H1 (cell line): ENCODE results near the gene MBLAC1. TPM values are rescaled to one million over a fixed set of nuclear protein-coding genes. Genes with fewer than 3 reads are reported as not detected.

ENCODE experiments used
- ATF2 ChIP-seq: IDR thresholded peaks from 2 replicates; pipeline ENCODE4 v1.6.1; 2012; ENCODE audit warnings: low read length, inconsistent platforms
- CEBPB ChIP-seq: IDR thresholded peaks from 2 replicates; pipeline ENCODE4 v1.6.1; 2012; ENCODE audit warnings: low read depth, low read length
- CHD1 ChIP-seq: IDR thresholded peaks from 2 replicates; pipeline ENCODE4 v1.6.1; 2012; ENCODE audit warnings: low read depth, low read length, improper control_type of control experiment
- CHD2 ChIP-seq: IDR thresholded peaks from 2 replicates; pipeline ENCODE4 v1.6.1; 2012; ENCODE audit warnings: low read length, improper control_type of control experiment
- CTBP2 ChIP-seq: IDR thresholded peaks from 2 replicates; pipeline ENCODE4 v1.7.0; 2011; ENCODE audit warnings: borderline replicate concordance, mild to moderate bottlenecking, moderate library complexity, mixed read lengths, low read length; ENCODE audit not compliant: insufficient read depth, insufficient read length
- EP300 ChIP-seq, 2 experiments: IDR thresholded peaks; 1 replicate in 1 of 2; 2 replicates in 1 of 2; pipeline ENCODE4 v1.6.1; 2011 to 2012; ENCODE audit warnings: low read depth in 2 of 2, low read length in 2 of 2, mild to moderate bottlenecking in 2 of 2, borderline replicate concordance in 1 of 2, inconsistent platforms in 1 of 2, moderate library complexity in 1 of 2
- EZH2 ChIP-seq: fragments of 200-600 bp; sonication (generic); IDR thresholded peaks from 2 replicates; pipeline ENCODE4 v1.7.1; 2012; ENCODE audit warnings: low read depth, mild to moderate bottlenecking, moderate library complexity, low read length, inconsistent platforms; ENCODE audit not compliant: severe bottlenecking
- GABPA ChIP-seq: IDR thresholded peaks from 2 replicates; pipeline ENCODE4 v1.6.1; 2011; ENCODE audit warnings: mild to moderate bottlenecking, low read length, moderate library complexity, borderline replicate concordance; ENCODE audit not compliant: insufficient read depth
- HDAC2 ChIP-seq, 2 experiments: fragments of 300-600 bp in 1 of 2; sonication (generic) in 1 of 2; IDR thresholded peaks; 2 replicates each; pipeline ENCODE4 v1.6.1; 2011 to 2012; ENCODE audit warnings: low read depth in 2 of 2, low read length in 2 of 2, mild to moderate bottlenecking in 2 of 2, moderate library complexity in 2 of 2, borderline replicate concordance in 1 of 2, inconsistent platforms in 1 of 2
- JUND ChIP-seq: IDR thresholded peaks from 2 replicates; pipeline ENCODE4 v1.6.1; 2011; ENCODE audit warnings: mild to moderate bottlenecking, improper control_type of control experiment, low read length
- MAX ChIP-seq: IDR thresholded peaks from 2 replicates; pipeline ENCODE4 v1.6.1; 2012; ENCODE audit warnings: inconsistent platforms
- NANOG ChIP-seq: IDR thresholded peaks from 2 replicates; pipeline ENCODE4 v1.6.1; 2011; ENCODE audit warnings: low read length, low read depth, mild to moderate bottlenecking, inconsistent platforms; ENCODE audit not compliant: insufficient read depth, poor library complexity, severe bottlenecking
- NRF1 ChIP-seq: IDR thresholded peaks from 2 replicates; pipeline ENCODE4 v1.6.1; 2011; ENCODE audit warnings: mild to moderate bottlenecking, low read depth, low read length, improper control_type of control experiment
- POLR2A ChIP-seq, 2 experiments: IDR thresholded peaks; 1 replicate in 1 of 2; 2 replicates in 1 of 2; pipeline ENCODE4 v1.6.1; 2011; ENCODE audit warnings: low read depth in 2 of 2, low read length in 2 of 2, mild to moderate bottlenecking in 2 of 2; ENCODE audit errors: control extremely low read depth in 1 of 2
- POLR2AphosphoS5 ChIP-seq: IDR thresholded peaks from 2 replicates; pipeline ENCODE4 v1.6.1; 2011; ENCODE audit warnings: low read depth, low read length
- POU5F1 ChIP-seq: IDR thresholded peaks from 2 replicates; pipeline ENCODE4 v1.6.1; 2011; ENCODE audit warnings: low read depth, mild to moderate bottlenecking, low read length, moderate library complexity
- SAP30 ChIP-seq: fragments of 300-600 bp; sonication (generic); IDR thresholded peaks from 2 replicates; pipeline ENCODE4 v1.7.1; 2012; ENCODE audit warnings: low read length, moderate library complexity, mild to moderate bottlenecking, inconsistent platforms; ENCODE audit not compliant: insufficient read depth, insufficient replicate concordance
- SIRT6 ChIP-seq: IDR thresholded peaks from one replicate; pipeline ENCODE4 v1.7.1; 2012; ENCODE audit warnings: low read length, inconsistent platforms
- SP1 ChIP-seq: IDR thresholded peaks from 2 replicates; pipeline ENCODE4 v1.6.1; 2011; ENCODE audit warnings: low read depth, low read length
- TAF1 ChIP-seq: IDR thresholded peaks from 2 replicates; pipeline ENCODE4 v1.6.1; 2011; ENCODE audit warnings: mild to moderate bottlenecking, low read depth, low read length
- TCF12 ChIP-seq: IDR thresholded peaks from 2 replicates; pipeline ENCODE4 v1.6.1; 2011; ENCODE audit warnings: low read depth, mild to moderate bottlenecking, low read length
- YY1 ChIP-seq: IDR thresholded peaks from 2 replicates; pipeline ENCODE4 v1.6.1; 2011; ENCODE audit warnings: low read depth, mild to moderate bottlenecking, low read length
- polyA plus RNA-seq, 7 experiments: library from polyadenylated mRNA; depleted of rRNA in 3 of 7; stranded (reverse) in 5 of 7; unstranded in 2 of 7; fragments of >200 nt in 5 of 7; fragments of 200-250 nt in 2 of 7; gene quantifications; 1 replicate in 5 of 7; 2 replicates in 1 of 7; 4 replicates in 1 of 7; pipeline versions ENCODE4 v1.2.1 to v1.2.3, GENCODE V29; 2011 to 2013; ENCODE audit warnings: missing spikeins in 2 of 7, mixed read lengths in 2 of 7
- total RNA-seq: library from RNA; stranded (reverse); fragmentation: NEBNext Ultra II Directional; extraction: Animal tissue kit (Norgen Biotek cat#: 25700); gene quantifications from 2 replicates; pipeline ENCODE4 v1.2.1, GENCODE V29; 2021

The MBLAC1 gene
- total and polyA plus RNA-seq, 2 of the 8 experiments (the other 6 are each of a cell fraction or from before 2014, with no cell fraction given): 1.00 to 1.7 TPM

- TF ChIP-seq ATF2 (0 out of 2 replicates have a peak, but pooled peaks have one; percentile 23), CEBPB (no peak), NRF1 (no peak), EZH2 (no peak), EP300 (IDR thresholded peaks at IDR 0.05; ENCODE audit: borderline replicate concordance in 1 of 2, low read depth in 2 of 2, low read length in 2 of 2) (no peak), GABPA (no peak), JUND (no peak), YY1 (no peak; the same call in 1 of the 2 replicates), POLR2A (IDR thresholded peaks at IDR 0.05; ENCODE audit: control extremely low read depth in 1 of 2, low read depth in 2 of 2, low read length in 2 of 2) (peak in 1 of 2 experiments; percentile 77; a peak in 2 of 3 replicates), SIRT6 (no peak), TAF1 (peak; percentile 86), SAP30 (no peak), HDAC2 (IDR thresholded peaks at IDR 0.05; ENCODE audit: borderline replicate concordance in 1 of 2, low read depth in 2 of 2, low read length in 2 of 2) (no peak), MAX (peak; percentile 96), CHD1 (peak; percentile 74; the same call in 1 of the 2 replicates), CTBP2 (no peak), NANOG (no peak), TCF12 (no peak), SP1 (peak; percentile 81), POLR2AphosphoS5 (peak; percentile 95), POU5F1 (no peak), CHD2 (peak; percentile 62)
Measured at GRCh38 chr7:100101016-100101862, 25.5 kb upstream of the MBLAC1 start, which contains the start of the genes AP4M1 and MCM7 (continued).
